Osteoblast (primary cell): Measurements from ENCODE around the gene IL21. TPM values are rescaled to one million over a fixed set of nuclear protein-coding genes. Genes with fewer than 3 reads are reported as not detected.
"Not testable (repeated sequence)": the region's sequence is repeated elsewhere in the genome, so short reads cannot be mapped to it uniquely, and the experiment has no call there.

Experiments
- DNase-seq: peaks from one replicate; pipeline ENCODE4 v3.0.0; 2011; ENCODE audit warnings: low spot score, mixed read lengths; ENCODE audit not compliant: insufficient read length; ENCODE audit errors: missing footprints
- H2AFZ ChIP-seq: 2 replicates; pipeline ENCODE4 v1.6.0; 2011; ENCODE audit warnings: mild to moderate bottlenecking, low read length
- H3K27ac ChIP-seq: 2 replicates; pipeline ENCODE4 v1.5.1; 2011; ENCODE audit warnings: mild to moderate bottlenecking, low read depth, low read length, moderate library complexity
- H3K27me3 ChIP-seq: 2 replicates; pipeline ENCODE4 v1.6.0; 2012; ENCODE audit warnings: mild to moderate bottlenecking, control low read depth, inconsistent platforms, low read length, moderate library complexity; ENCODE audit not compliant: insufficient read depth
- H3K36me3 ChIP-seq: 2 replicates; pipeline ENCODE4 v1.5.1; 2011; ENCODE audit warnings: mild to moderate bottlenecking, low read length, control low read depth, moderate library complexity; ENCODE audit not compliant: insufficient read depth
- H3K4me1 ChIP-seq: 2 replicates; pipeline ENCODE4 v1.5.1; 2011; ENCODE audit warnings: mild to moderate bottlenecking, low read length, control low read depth, moderate library complexity; ENCODE audit not compliant: insufficient read depth
- H3K4me2 ChIP-seq: 2 replicates; pipeline ENCODE4 v1.6.0; 2011; ENCODE audit warnings: mild to moderate bottlenecking, low read length; ENCODE audit not compliant: insufficient read depth
- H3K4me3 ChIP-seq: fragments of 200-600 bp; sonication (generic); 3 replicates; pipeline ENCODE4 v1.5.1; 2012; ENCODE audit warnings: mild to moderate bottlenecking, low read length, inconsistent platforms; ENCODE audit not compliant: insufficient read depth
- H3K79me2 ChIP-seq: 2 replicates; pipeline ENCODE4 v1.6.0; 2012; ENCODE audit warnings: mild to moderate bottlenecking, low read length, control low read depth, inconsistent platforms; ENCODE audit not compliant: insufficient read depth
- H3K9me3 ChIP-seq: 2 replicates; pipeline ENCODE4 v1.5.1; 2011; ENCODE audit warnings: low read depth, low read length, control low read depth
- H4K20me1 ChIP-seq: 2 replicates; pipeline ENCODE4 v1.6.0; 2012; ENCODE audit warnings: mild to moderate bottlenecking, low read length, control low read depth; ENCODE audit not compliant: insufficient read depth
- total RNA-seq: library from RNA; depleted of rRNA; stranded (reverse); fragments of >200 nt; gene quantifications from 2 replicates; pipeline ENCODE4 v1.2.3, GENCODE V29; 2012
- TF ChIP-seq, protein P1 (sequence below): IDR thresholded peaks from 2 replicates; pipeline ENCODE4 v1.5.1; 2011; ENCODE audit warnings: mild to moderate bottlenecking, low read depth, low read length, moderate library complexity; ENCODE audit errors: extremely low read depth

IL21 gene
- total RNA-seq, 1 donor: not detected

DNA sequence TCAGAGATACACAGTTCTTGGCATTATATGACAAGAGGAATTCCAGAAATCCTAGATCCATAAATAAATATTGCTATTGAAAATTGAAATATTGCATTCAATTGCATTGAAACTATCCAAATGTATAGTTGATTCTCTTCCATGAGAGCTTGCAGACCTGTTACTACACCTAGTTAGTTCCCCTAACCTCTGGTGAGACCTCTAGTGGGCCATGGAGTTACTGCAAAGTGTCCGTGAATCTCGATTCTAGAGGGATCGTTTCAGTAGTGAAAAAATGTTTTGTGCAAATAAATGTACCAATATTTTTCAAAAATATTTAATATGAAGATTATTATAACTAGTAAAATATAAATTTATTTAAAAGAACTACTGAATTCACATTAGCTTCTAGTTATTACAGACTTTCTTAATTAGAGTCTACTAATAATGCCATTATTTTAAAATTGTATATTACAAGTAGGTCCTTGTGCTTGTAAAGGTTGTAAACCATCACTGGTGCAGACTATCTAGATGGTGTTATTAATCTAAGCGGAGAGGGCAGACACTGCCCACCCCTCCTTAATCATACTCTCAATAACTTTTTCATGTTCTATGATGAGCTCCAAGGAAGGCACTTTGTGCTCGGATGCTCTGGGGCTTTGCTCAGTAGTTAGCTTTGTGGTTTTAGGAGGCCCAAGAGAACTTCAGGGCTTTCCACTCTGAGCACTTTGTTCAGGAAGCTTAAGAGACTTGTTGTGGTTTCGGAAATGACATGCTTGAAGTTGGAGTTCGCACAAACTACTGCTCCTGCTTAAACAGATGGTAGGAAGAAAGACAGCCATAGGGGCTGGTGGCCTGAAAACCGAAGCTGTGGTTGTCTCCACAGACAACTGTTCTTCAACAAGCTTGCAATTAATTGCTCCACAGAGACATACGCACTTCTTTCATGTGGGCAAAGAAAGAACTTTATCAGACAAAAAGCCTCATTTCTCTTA is 42.8 kb downstream of the IL21 start:
- no peak overlapping the region for H3K27ac ChIP-seq
- DNase-seq: peak; percentile 82
- H3K9me3 ChIP-seq: no peaks in the 10 kb centered on the region
- TF ChIP-seq, protein P1, sequence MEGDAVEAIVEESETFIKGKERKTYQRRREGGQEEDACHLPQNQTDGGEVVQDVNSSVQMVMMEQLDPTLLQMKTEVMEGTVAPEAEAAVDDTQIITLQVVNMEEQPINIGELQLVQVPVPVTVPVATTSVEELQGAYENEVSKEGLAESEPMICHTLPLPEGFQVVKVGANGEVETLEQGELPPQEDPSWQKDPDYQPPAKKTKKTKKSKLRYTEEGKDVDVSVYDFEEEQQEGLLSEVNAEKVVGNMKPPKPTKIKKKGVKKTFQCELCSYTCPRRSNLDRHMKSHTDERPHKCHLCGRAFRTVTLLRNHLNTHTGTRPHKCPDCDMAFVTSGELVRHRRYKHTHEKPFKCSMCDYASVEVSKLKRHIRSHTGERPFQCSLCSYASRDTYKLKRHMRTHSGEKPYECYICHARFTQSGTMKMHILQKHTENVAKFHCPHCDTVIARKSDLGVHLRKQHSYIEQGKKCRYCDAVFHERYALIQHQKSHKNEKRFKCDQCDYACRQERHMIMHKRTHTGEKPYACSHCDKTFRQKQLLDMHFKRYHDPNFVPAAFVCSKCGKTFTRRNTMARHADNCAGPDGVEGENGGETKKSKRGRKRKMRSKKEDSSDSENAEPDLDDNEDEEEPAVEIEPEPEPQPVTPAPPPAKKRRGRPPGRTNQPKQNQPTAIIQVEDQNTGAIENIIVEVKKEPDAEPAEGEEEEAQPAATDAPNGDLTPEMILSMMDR: peak; percentile 70
- H3K27me3 ChIP-seq: no peaks in the 10 kb centered on the region
- no peaks in the 10 kb centered on the region for H3K79me2 ChIP-seq
- H2AFZ ChIP-seq: peak overlapping the region; percentile 82
- no peaks in the 10 kb centered on the region for H3K36me3 ChIP-seq
- peaks cover 6% of the 10 kb centered on the region for H3K4me1 ChIP-seq
- H3K4me3 ChIP-seq: peak overlapping the region; percentile 43
- no peaks in the 10 kb centered on the region for H4K20me1 ChIP-seq
- peak overlapping the region; percentile 70 for H3K4me2 ChIP-seq

- Histone ChIP-seq H3K27ac (no peak overlapping the region), H3K27me3 (no peaks in the 10 kb centered on the region), H2AFZ (peak overlapping the region; percentile 54), H3K4me2 (no peak overlapping the region), H3K4me3 (no peak overlapping the region), H3K4me1 (peaks cover 6% of the 10 kb centered on the region), H3K9me3 (no peaks in the 10 kb centered on the region), H3K36me3 (no peaks in the 10 kb centered on the region), H3K79me2 (no peaks in the 10 kb centered on the region), H4K20me1 (no peaks in the 10 kb centered on the region)
- TF ChIP-seq, protein P1: no peak
- no peak for DNase-seq
These were observed 43.7 kb downstream of the IL21 start for GRCh38 chr4:122577189-122577553.

DNA sequence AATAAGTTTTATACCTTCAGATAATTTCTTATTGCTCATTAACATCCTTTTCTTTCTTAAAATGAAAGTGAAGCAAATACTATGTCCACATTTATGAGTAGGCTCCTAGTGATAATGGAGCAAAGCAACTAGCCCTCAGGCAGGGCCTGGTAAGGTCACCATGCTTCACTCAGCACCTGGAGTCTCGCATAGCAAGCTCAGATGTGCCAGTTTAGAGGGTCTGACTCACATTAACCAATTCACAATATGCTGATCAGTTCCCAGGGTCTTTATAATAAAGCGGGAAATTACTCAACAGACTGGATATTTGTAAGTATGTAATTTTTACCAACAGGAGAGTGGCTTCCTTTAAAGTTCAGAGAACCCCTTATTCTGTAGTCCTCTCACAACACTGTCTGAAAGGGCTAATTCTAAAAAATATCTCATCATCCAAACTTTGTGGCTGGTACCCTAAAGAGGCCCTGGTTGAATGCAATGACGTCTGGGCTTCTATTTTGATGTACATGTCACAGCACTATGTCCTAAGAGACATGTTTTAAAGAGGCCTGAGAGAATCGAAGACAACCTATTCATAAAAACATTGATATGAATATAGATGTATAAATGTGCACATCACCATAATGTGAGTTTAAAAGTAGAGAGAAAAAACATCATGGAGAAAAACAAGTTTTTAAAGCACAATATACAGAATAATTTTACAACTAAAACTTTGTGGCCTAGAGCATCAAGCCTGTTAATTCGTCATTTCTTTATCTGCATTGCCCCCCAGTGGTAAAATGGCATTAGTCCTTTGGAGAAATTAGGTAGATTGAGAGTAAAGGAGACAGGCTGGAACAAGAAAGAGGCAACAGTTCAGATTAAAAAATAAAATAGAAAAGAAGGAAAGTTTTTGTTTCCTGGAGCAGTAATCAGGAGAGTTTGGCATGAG is 44.3 kb downstream of the IL21 start:
- Histone ChIP-seq H3K9me3 (no peaks in the 10 kb centered on the region), H4K20me1 (no peaks in the 10 kb centered on the region), H3K4me1 (peaks cover 6% of the 10 kb centered on the region), H3K4me2 (no peak overlapping the region), H3K79me2 (no peaks in the 10 kb centered on the region), H3K4me3 (no peak overlapping the region), H3K27me3 (no peaks in the 10 kb centered on the region), H2AFZ (peak overlapping the region; percentile 54), H3K36me3 (no peaks in the 10 kb centered on the region), H3K27ac (no peak overlapping the region)
- DNase-seq: no peak
- TF ChIP-seq, protein P1: peak; percentile 76

DNA sequence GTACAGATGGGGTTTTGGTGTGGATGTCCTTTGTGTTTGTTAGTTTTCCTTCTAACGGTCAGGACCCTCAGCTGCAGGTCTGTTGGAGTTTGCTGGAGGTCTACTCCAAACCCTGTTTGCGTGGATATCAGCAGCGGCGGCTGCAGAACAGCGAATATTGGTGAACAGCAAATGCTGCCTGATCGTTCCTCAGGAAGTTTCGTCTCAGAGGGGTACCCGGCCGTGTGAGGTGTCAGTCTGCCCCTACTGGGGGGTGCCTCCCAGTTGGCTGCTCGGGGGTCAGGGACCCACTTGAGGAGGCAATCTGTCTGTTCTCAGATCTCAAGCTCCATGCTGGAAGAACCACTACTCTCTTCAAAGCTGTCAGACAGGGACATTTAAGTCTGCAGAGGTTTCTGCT is 46.5 kb downstream of the IL21 start:
- not testable (repeated sequence) for H3K79me2 ChIP-seq, H3K27ac ChIP-seq, H3K4me3 ChIP-seq, H3K9me3 ChIP-seq, DNase-seq, H3K36me3 ChIP-seq, H3K4me1 ChIP-seq, H3K27me3 ChIP-seq, H4K20me1 ChIP-seq, H3K4me2 ChIP-seq, H2AFZ ChIP-seq
